PC-3 (cell line): ENCODE results near the gene TTC12. TPM values are rescaled to one million over a fixed set of nuclear protein-coding genes. Genes with fewer than 3 reads are reported as not detected.

Experiments used
- ATAC-seq: fragments of 200-7000 bp; cut with Tn5 transposase; 2 replicates; pipeline ENCODE4 v1.9.1; 2020; ENCODE audit warnings: mild to moderate bottlenecking, moderate library complexity
- BruUV-seq: library from RNA; stranded (reverse); fragments of 400-500 nt; replicated peaks from 2 replicates; lab custom pipeline; 2021; lab: Mats Ljungman, UMichigan
- CTCF ChIA-PET: fragments of 300-600 bp; sonication (Branson Sonifier 250); formaldehyde crosslinking; loops from one replicate; lab custom pipeline; 2022; ENCODE audit warnings: antibody characterized with exemption; lab: Charles Lee
- POLR2A ChIA-PET: fragments of 300-600 bp; sonication (Branson Sonifier 250); formaldehyde crosslinking; loops from one replicate; lab custom pipeline; 2022; ENCODE audit warnings: antibody characterized with exemption; ENCODE audit not compliant: unreplicated experiment; lab: Charles Lee
- DNase-seq: peaks from one replicate; pipeline ENCODE4 v3.0.0-alpha.2; 2015
- H2AFZ ChIP-seq: fragments of 300-600 bp; sonication (generic); 2 replicates; pipeline ENCODE4 v1.6.0; 2016; ENCODE audit warnings: antibody characterized with exemption, low read length
- H3F3A ChIP-seq: fragments of 300-600 bp; sonication (generic); one replicate; pipeline ENCODE4 v1.6.0; 2017; ENCODE audit warnings: antibody characterized with exemption, low read length, control low read depth, mild to moderate bottlenecking; ENCODE audit not compliant: unreplicated experiment
- H3K27ac ChIP-seq: fragments of 300-600 bp; sonication (generic); 2 replicates; pipeline ENCODE4 v1.5.1; 2016; ENCODE audit warnings: mild to moderate bottlenecking, low read length
- H3K27me3 ChIP-seq: fragments of 300-600 bp; sonication (generic); 2 replicates; pipeline ENCODE4 v1.6.1; 2016; ENCODE audit warnings: low read length, mixed read lengths
- H3K36me3 ChIP-seq: fragments of 300-600 bp; sonication (generic); 2 replicates; pipeline ENCODE4 v1.6.1; 2016; ENCODE audit warnings: low read depth, mixed run types, low read length, mixed read lengths
- H3K4me1 ChIP-seq: fragments of 300-600 bp; sonication (generic); 2 replicates; pipeline ENCODE4 v1.5.1; 2016; ENCODE audit warnings: low read length; ENCODE audit not compliant: insufficient read depth
- H3K4me2 ChIP-seq: fragments of 300-600 bp; sonication (generic); 2 replicates; pipeline ENCODE4 v1.6.0; 2016; ENCODE audit warnings: low read length
- H3K4me3 ChIP-seq: fragments of 300-600 bp; sonication (generic); 2 replicates; pipeline ENCODE4 v1.5.1; 2016; ENCODE audit warnings: mild to moderate bottlenecking, low read length, mixed read lengths
- H3K79me2 ChIP-seq: fragments of 300-600 bp; sonication (generic); 2 replicates; pipeline ENCODE4 v1.6.1; 2017; ENCODE audit warnings: low read length, mixed read lengths
- H3K9ac ChIP-seq: fragments of 300-600 bp; sonication (generic); 2 replicates; pipeline ENCODE4 v1.6.0; 2016; ENCODE audit warnings: mild to moderate bottlenecking, low read length
- H3K9me2 ChIP-seq: fragments of 300-600 bp; sonication (generic); replicated peaks from 2 replicates; pipeline ENCODE4 v1.6.1; 2016; ENCODE audit warnings: mixed run types, low read length, mixed read lengths
- H3K9me3 ChIP-seq: fragments of 300-600 bp; sonication (generic); 2 replicates; pipeline ENCODE4 v1.6.1; 2016; ENCODE audit warnings: low read length, mixed read lengths
- H4K20me1 ChIP-seq: fragments of 300-600 bp; sonication (generic); 2 replicates; pipeline ENCODE4 v1.6.1; 2016; ENCODE audit warnings: low read length, mixed read lengths
- EZH2 ChIP-seq: fragments of 300-600 bp; sonication (generic); IDR thresholded peaks from one replicate; pipeline ENCODE4 v1.6.1; 2017; ENCODE audit warnings: antibody characterized with exemption, mild to moderate bottlenecking, low read length; ENCODE audit not compliant: unreplicated experiment
- EZH2phosphoT487 ChIP-seq: fragments of 300-600 bp; sonication (generic); IDR thresholded peaks from 2 replicates; pipeline ENCODE4 v1.6.1; 2018; ENCODE audit warnings: mild to moderate bottlenecking, antibody characterized with exemption, low read length, borderline replicate concordance
- intact Hi-C: fragments of 100-400 bp; cut with micrococcal nuclease; formaldehyde crosslinking; loops from 2 replicates; pipeline ENCODE4 v1.9.0; 2023
- total RNA-seq: library from RNA; depleted of rRNA; stranded (reverse); fragments of >200 nt; gene quantifications from 2 replicates; pipeline ENCODE4 v1.2.3, GENCODE V29; 2014
- TF ChIP-seq, protein P1 (sequence below): fragments of 300-600 bp; sonication (generic); conservative IDR thresholded peaks from 2 replicates; pipeline ENCODE4 v1.5.1; 2017; ENCODE audit warnings: antibody characterized with exemption, low read depth, mild to moderate bottlenecking, low read length

Gene TTC12
- total RNA-seq, 1 experiment from 2014 or later, result 13.1 TPM

DNA sequence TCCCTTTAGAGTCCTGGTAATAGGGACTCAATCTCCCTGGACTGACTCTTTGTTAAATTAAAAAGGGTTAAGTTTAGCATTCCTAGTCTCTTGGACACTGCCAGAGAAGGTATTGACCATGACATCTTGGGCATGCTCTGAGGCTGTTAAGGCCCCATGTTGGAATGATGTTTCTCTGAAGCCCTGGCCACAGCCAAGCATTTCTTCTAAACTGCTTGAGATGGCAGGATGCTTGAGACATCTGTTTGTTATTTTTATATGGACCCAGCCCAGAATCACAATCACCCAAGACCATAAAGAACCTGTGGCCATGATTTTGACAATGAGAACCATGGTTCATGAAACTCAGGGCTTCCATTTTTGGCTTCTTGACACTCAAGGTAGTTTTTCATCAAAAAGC lies 67.7 kb downstream of the TTC12 start:
- no peaks in the 10 kb centered on the region for H3K9me2 ChIP-seq
- no peak for DNase-seq
- no peak for TF ChIP-seq EZH2
- no peaks in the 10 kb centered on the region for H4K20me1 ChIP-seq
- H3K27ac ChIP-seq, result no peak overlapping the region
- no peaks in the 10 kb centered on the region for H3K36me3 ChIP-seq
- BruUV-seq, result no TSS peak
- intact Hi-C loops, result no loop called here
- no peak overlapping the region for H2AFZ ChIP-seq
- ChIA-PET CTCF (no interaction called here), POLR2A (no interaction called here)
- H3F3A ChIP-seq, result peaks cover 3% of the 10 kb centered on the region
- no peak overlapping the region for H3K4me2 ChIP-seq
- H3K9ac ChIP-seq, result no peak overlapping the region
- H3K27me3 ChIP-seq, result no peaks in the 10 kb centered on the region
- no peaks in the 10 kb centered on the region for H3K9me3 ChIP-seq
- no peak overlapping the region for H3K4me3 ChIP-seq
- no peak for ATAC-seq
- no peaks in the 10 kb centered on the region for H3K79me2 ChIP-seq
- H3K4me1 ChIP-seq, result peaks cover 30% of the 10 kb centered on the region

DNA sequence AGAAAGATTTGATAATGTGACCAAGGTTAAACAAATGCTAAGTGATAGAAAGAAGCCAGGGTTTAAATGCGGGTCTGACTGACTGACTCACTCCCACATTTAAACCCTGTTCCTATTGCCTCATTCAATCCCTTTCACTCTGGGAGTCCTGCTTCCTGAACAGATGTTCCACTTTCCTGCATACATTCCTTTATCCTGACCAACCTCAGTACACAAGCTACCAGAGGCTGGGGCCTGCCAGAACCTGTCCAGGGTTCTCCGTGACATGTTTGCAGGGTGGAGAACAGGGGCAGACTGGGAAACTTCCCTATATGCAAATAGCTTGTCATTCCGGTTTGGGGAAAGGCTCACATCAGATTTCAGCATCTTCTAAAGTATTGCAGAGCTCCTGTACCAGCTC lies 70.2 kb downstream of the TTC12 start:
- Histone ChIP-seq H4K20me1 (no peaks in the 10 kb centered on the region), H3K9me2 (no peaks in the 10 kb centered on the region), H3K79me2 (no peaks in the 10 kb centered on the region), H2AFZ (no peak overlapping the region), H3K36me3 (no peaks in the 10 kb centered on the region), H3K4me2 (peak overlapping the region; percentile 18), H3K27ac (no peak overlapping the region), H3K4me3 (no peak overlapping the region), H3K27me3 (no peaks in the 10 kb centered on the region), H3K9me3 (no peaks in the 10 kb centered on the region), H3K4me1 (peaks cover 20% of the 10 kb centered on the region), H3F3A (peaks cover 3% of the 10 kb centered on the region), H3K9ac (no peak overlapping the region)
- no peak for TF ChIP-seq EZH2phosphoT487
- no peak for TF ChIP-seq EZH2
- TF ChIP-seq, protein P1, sequence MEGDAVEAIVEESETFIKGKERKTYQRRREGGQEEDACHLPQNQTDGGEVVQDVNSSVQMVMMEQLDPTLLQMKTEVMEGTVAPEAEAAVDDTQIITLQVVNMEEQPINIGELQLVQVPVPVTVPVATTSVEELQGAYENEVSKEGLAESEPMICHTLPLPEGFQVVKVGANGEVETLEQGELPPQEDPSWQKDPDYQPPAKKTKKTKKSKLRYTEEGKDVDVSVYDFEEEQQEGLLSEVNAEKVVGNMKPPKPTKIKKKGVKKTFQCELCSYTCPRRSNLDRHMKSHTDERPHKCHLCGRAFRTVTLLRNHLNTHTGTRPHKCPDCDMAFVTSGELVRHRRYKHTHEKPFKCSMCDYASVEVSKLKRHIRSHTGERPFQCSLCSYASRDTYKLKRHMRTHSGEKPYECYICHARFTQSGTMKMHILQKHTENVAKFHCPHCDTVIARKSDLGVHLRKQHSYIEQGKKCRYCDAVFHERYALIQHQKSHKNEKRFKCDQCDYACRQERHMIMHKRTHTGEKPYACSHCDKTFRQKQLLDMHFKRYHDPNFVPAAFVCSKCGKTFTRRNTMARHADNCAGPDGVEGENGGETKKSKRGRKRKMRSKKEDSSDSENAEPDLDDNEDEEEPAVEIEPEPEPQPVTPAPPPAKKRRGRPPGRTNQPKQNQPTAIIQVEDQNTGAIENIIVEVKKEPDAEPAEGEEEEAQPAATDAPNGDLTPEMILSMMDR, result no peak
- DNase-seq, result peak; percentile 96
- intact Hi-C loops, result no loop called here
- CTCF ChIA-PET, result no interaction called here
- ATAC-seq, result peak; percentile 93
- BruUV-seq, result no TSS peak
- POLR2A ChIA-PET, result no interaction called here

DNA sequence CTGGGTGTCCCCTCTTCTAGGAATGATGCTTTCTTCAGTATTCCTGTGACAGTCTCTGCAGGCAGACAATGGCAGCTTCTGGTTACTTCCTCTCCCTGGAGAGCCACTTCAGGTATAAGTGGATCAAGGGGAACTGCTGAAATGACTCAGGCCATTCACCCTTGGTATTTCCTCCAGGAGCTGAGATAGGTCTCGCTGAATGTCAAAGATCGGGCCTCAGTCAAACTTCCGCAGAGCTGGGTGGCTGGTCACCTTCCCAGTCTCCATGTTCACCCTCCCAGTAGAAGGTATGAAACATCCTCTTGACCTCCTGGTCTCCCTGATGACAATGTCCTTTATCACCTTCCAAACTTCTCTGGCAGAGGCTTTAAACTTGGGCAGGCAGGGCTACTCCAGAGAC lies 71.4 kb downstream of the TTC12 start:
- CTCF ChIA-PET, result no interaction called here
- POLR2A ChIA-PET, result no interaction called here
- intact Hi-C loops, result no loop called here

More for the DNA sequence above, 71.4 kb downstream of the TTC12 start:
- Histone ChIP-seq H3F3A (peaks cover 3% of the 10 kb centered on the region), H2AFZ (no peak overlapping the region), H3K9me2 (no peaks in the 10 kb centered on the region), H3K9ac (no peak overlapping the region), H3K36me3 (no peaks in the 10 kb centered on the region), H3K9me3 (no peaks in the 10 kb centered on the region), H4K20me1 (no peaks in the 10 kb centered on the region), H3K4me3 (no peak overlapping the region), H3K27me3 (no peaks in the 10 kb centered on the region), H3K4me2 (no peak overlapping the region), H3K79me2 (no peaks in the 10 kb centered on the region), H3K4me1 (peaks cover 20% of the 10 kb centered on the region), H3K27ac (no peak overlapping the region)
- BruUV-seq, result no TSS peak
- TF ChIP-seq, protein P1, result no peak
- TF ChIP-seq EZH2phosphoT487 (no peak), EZH2 (no peak)
- ATAC-seq (no peak), DNase-seq (no peak)
